GM19438 (cell line): ENCODE measurements around the gene FAM216B.

ENCODE experiments used
- ATAC-seq: cut with Tn5 transposase; IDR thresholded peaks from one replicate; pipeline ENCODE4 v1.9.1; 2021; ENCODE audit warnings: low read depth; ENCODE audit not compliant: unreplicated experiment

Gene FAM216B

GRCh38 chr13:42821437-42821836 is 40.1 kb downstream of the FAM216B start:
- ATAC-seq = no peak

- no peak for ATAC-seq
Measured at GRCh38 chr13:42832341-42833096, 51.1 kb downstream of the FAM216B start.

GRCh38 chr13:42834946-42835345 is 53.6 kb downstream of the FAM216B start:
- ATAC-seq = no peak

- no peak for ATAC-seq
Measured at GRCh38 chr13:42836930-42837690, 55.7 kb downstream of the FAM216B start.
